Neural progenitor cell (in vitro differentiated cells): ENCODE results near the gene TXK. TPM values are rescaled to one million over a fixed set of nuclear protein-coding genes. Genes with fewer than 3 reads are reported as not detected.

Source experiments
- DNase-seq: peaks from one replicate; pipeline ENCODE4 v3.0.0-alpha.2; 2016; ENCODE audit warnings: low spot score
- H2AFZ ChIP-seq: fragments of 200-600 bp; sonication (generic); replicated peaks from 2 replicates; pipeline ENCODE4 v1.6.1; 2016; ENCODE audit warnings: antibody characterized with exemption
- H3F3A ChIP-seq: fragments of 200-600 bp; sonication (generic); 2 replicates; pipeline ENCODE4 v1.6.1; 2016; ENCODE audit warnings: antibody characterized with exemption, low read depth
- H3K27ac ChIP-seq: fragments of 200-600 bp; sonication (generic); 2 replicates; pipeline ENCODE4 v1.5.1; 2016; ENCODE audit warnings: mild to moderate bottlenecking
- H3K27me3 ChIP-seq: fragments of 200-600 bp; sonication (generic); 2 replicates; pipeline ENCODE4 v1.6.1; 2016; ENCODE audit warnings: mild to moderate bottlenecking, moderate library complexity
- H3K36me3 ChIP-seq: fragments of 200-600 bp; sonication (generic); 2 replicates; pipeline ENCODE4 v1.5.1; 2016
- H3K4me1 ChIP-seq: fragments of 200-600 bp; sonication (generic); 2 replicates; pipeline ENCODE4 v1.6.1; 2016; ENCODE audit warnings: mixed run types
- H3K4me2 ChIP-seq: fragments of 200-600 bp; sonication (generic); 2 replicates; pipeline ENCODE4 v1.6.1; 2016
- H3K4me3 ChIP-seq: fragments of 200-600 bp; sonication (generic); 2 replicates; pipeline ENCODE4 v1.5.1; 2016
- H3K79me2 ChIP-seq: fragments of 200-600 bp; sonication (generic); 2 replicates; pipeline ENCODE4 v1.6.1; 2016; ENCODE audit warnings: low read depth
- H3K9ac ChIP-seq: fragments of 200-600 bp; sonication (generic); 2 replicates; pipeline ENCODE4 v1.6.1; 2016
- H3K9me3 ChIP-seq: fragments of 200-600 bp; sonication (generic); 2 replicates; pipeline ENCODE4 v1.5.1; 2016; ENCODE audit warnings: low read depth
- H4K20me1 ChIP-seq: fragments of 200-600 bp; sonication (generic); 2 replicates; pipeline ENCODE4 v1.6.1; 2016; ENCODE audit warnings: low read depth
- H3K27ac Mint-ChIP-seq: 3 replicates; pipeline ENCODE4 v1.8.0; 2021; ENCODE audit warnings: mixed read lengths
- H3K27me3 Mint-ChIP-seq: 2 replicates; pipeline ENCODE4 v1.8.0; 2022; ENCODE audit warnings: low read depth, mild to moderate bottlenecking, inconsistent platforms, moderate library complexity, mixed read lengths; ENCODE audit not compliant: insufficient read depth
- H3K36me3 Mint-ChIP-seq: 3 replicates; pipeline ENCODE4 v1.8.0; 2021; ENCODE audit warnings: mixed read lengths
- H3K4me1 Mint-ChIP-seq: 3 replicates; pipeline ENCODE4 v1.8.0; 2021; ENCODE audit warnings: mixed read lengths
- H3K4me3 Mint-ChIP-seq: 3 replicates; pipeline ENCODE4 v1.8.0; 2021; ENCODE audit warnings: mild to moderate bottlenecking, moderate library complexity, mixed read lengths
- H3K9me3 Mint-ChIP-seq: 3 replicates; pipeline ENCODE4 v1.8.0; 2020; ENCODE audit warnings: mixed read lengths
- EZH2 ChIP-seq: fragments of 200-600 bp; sonication (generic); IDR thresholded peaks from 2 replicates; pipeline ENCODE4 v1.6.1; 2017; ENCODE audit warnings: antibody characterized with exemption, mild to moderate bottlenecking, moderate library complexity
- EZH2phosphoT487 ChIP-seq: fragments of 200-600 bp; sonication (generic); IDR thresholded peaks from 2 replicates; pipeline ENCODE4 v1.6.1; 2017; ENCODE audit warnings: antibody characterized with exemption
- total RNA-seq: library from RNA; depleted of rRNA; stranded (reverse); fragments of >200 nt; gene quantifications from 2 replicates; pipeline ENCODE4 v1.2.3, GENCODE V29; 2015; ENCODE audit warnings: low replicate concordance
- TF ChIP-seq, protein P1 (sequence below): fragments of 200-600 bp; sonication (generic); IDR thresholded peaks from 2 replicates; pipeline ENCODE4 v1.5.1; 2017; ENCODE audit warnings: antibody characterized with exemption, mild to moderate bottlenecking

TXK gene
- total RNA-seq, 1 donor from 2014 or later = not detected

DNA sequence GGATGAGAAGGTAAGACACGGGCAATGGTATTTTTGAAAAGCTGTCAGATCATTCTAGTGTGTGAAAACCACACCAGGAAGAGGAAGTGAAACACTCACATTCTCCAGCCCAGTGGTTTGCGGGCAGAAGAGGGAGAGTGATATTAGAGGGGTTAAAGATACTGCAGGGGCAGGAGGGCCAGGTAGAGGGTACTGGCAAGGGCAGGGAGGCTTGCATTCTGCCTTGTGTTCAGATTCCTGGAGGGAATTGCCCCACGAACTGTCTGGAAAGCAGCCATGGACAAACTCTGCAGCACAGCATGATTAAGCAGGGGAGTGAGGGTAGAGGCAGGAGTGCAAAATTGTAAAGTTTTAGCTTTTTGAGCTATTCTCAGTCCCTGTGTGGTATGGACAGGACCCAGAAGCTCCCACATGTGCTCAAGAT is 86.6 kb downstream of the TXK start:
- Mint-ChIP-seq H3K27ac (no peak overlapping the region), H3K27me3 (peaks cover 6% of the 10 kb centered on the region), H3K9me3 (no peaks in the 10 kb centered on the region), H3K4me1 (peaks cover 4% of the 10 kb centered on the region), H3K36me3 (no peaks in the 10 kb centered on the region), H3K4me3 (no peak overlapping the region)
- H3K4me3 ChIP-seq = no peak overlapping the region
- no peaks in the 10 kb centered on the region for H3K79me2 ChIP-seq
- H4K20me1 ChIP-seq = no peaks in the 10 kb centered on the region
- no peak overlapping the region for H3K27ac ChIP-seq
- no peaks in the 10 kb centered on the region for H3K27me3 ChIP-seq
- H3K9me3 ChIP-seq = no peaks in the 10 kb centered on the region
- H3K36me3 ChIP-seq = no peaks in the 10 kb centered on the region
- no peak overlapping the region for H3K4me2 ChIP-seq
- no peak overlapping the region for H3K9ac ChIP-seq
- peaks cover 11% of the 10 kb centered on the region for H3F3A ChIP-seq
- TF ChIP-seq, protein P1, sequence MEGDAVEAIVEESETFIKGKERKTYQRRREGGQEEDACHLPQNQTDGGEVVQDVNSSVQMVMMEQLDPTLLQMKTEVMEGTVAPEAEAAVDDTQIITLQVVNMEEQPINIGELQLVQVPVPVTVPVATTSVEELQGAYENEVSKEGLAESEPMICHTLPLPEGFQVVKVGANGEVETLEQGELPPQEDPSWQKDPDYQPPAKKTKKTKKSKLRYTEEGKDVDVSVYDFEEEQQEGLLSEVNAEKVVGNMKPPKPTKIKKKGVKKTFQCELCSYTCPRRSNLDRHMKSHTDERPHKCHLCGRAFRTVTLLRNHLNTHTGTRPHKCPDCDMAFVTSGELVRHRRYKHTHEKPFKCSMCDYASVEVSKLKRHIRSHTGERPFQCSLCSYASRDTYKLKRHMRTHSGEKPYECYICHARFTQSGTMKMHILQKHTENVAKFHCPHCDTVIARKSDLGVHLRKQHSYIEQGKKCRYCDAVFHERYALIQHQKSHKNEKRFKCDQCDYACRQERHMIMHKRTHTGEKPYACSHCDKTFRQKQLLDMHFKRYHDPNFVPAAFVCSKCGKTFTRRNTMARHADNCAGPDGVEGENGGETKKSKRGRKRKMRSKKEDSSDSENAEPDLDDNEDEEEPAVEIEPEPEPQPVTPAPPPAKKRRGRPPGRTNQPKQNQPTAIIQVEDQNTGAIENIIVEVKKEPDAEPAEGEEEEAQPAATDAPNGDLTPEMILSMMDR = no peak
- no peak for TF ChIP-seq EZH2
- H2AFZ ChIP-seq = no peak overlapping the region
- DNase-seq = no peak
- peaks cover 10% of the 10 kb centered on the region for H3K4me1 ChIP-seq

DNA sequence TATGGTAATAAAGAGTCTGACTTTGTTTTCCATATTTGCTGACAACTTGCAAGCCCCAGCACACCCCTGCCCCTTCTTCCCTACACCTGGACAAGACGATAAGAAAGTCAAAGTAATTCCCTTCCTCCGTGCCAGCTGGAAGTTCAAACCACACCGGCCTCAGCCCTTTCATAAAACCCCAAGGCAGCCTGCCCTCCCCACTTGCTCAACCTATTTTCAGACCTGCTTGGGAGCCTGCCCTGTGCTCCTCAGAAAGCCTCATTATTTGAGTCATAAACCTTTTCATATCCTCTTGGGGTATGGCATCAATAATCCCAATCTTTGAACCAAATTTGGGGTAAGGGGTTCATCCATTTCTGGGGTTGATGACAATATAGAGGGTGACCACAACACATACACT is 88.0 kb downstream of the TXK start:
- no peak overlapping the region for H3K27ac Mint-ChIP-seq
- H3K36me3 Mint-ChIP-seq = no peaks in the 10 kb centered on the region
- Histone ChIP-seq H3K9me3 (no peaks in the 10 kb centered on the region), H3K4me2 (no peak overlapping the region), H3F3A (peaks cover 15% of the 10 kb centered on the region), H3K27me3 (no peaks in the 10 kb centered on the region), H3K27ac (no peak overlapping the region), H3K4me1 (peaks cover 12% of the 10 kb centered on the region), H3K4me3 (no peak overlapping the region), H3K36me3 (no peaks in the 10 kb centered on the region), H4K20me1 (no peaks in the 10 kb centered on the region), H2AFZ (no peak overlapping the region), H3K79me2 (no peaks in the 10 kb centered on the region), H3K9ac (no peak overlapping the region)
- H3K4me3 Mint-ChIP-seq = no peak overlapping the region
- no peaks in the 10 kb centered on the region for H3K9me3 Mint-ChIP-seq
- TF ChIP-seq EZH2 = no peak
- TF ChIP-seq, protein P1 = no peak
- no peak for TF ChIP-seq EZH2phosphoT487
- DNase-seq = no peak
- peaks cover 3% of the 10 kb centered on the region for H3K27me3 Mint-ChIP-seq
- H3K4me1 Mint-ChIP-seq = peaks cover 10% of the 10 kb centered on the region

DNA sequence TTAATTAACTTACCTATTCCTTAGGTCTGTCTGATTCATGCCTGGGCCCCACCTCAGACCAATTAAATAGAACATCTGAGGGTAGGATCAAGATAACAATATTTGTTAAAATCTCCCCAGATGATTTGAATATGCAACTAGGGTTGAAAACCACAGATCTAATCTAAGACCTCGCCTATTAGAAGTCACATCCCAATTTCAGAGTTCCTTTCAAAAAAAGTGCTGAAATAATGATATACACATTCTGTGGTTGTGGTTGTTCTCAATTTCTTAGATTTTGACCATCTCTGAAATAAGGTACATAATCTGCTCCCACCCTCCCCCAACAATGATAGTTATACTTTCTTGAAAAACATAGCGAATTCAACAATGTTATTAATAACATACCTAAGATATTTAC is 89.8 kb downstream of the TXK start:
- Histone ChIP-seq H2AFZ (no peak overlapping the region), H3K9me3 (no peaks in the 10 kb centered on the region), H3K4me3 (no peak overlapping the region), H3K27ac (no peak overlapping the region), H3F3A (peaks cover 15% of the 10 kb centered on the region), H4K20me1 (no peaks in the 10 kb centered on the region), H3K4me2 (no peak overlapping the region), H3K36me3 (no peaks in the 10 kb centered on the region), H3K4me1 (peaks cover 12% of the 10 kb centered on the region), H3K27me3 (no peaks in the 10 kb centered on the region), H3K79me2 (no peaks in the 10 kb centered on the region), H3K9ac (no peak overlapping the region)
- Mint-ChIP-seq H3K27ac (no peak overlapping the region), H3K4me3 (no peak overlapping the region), H3K4me1 (peaks cover 10% of the 10 kb centered on the region), H3K9me3 (no peaks in the 10 kb centered on the region), H3K27me3 (peaks cover 3% of the 10 kb centered on the region), H3K36me3 (no peaks in the 10 kb centered on the region)
- TF ChIP-seq EZH2 = no peak
- no peak for DNase-seq

DNA sequence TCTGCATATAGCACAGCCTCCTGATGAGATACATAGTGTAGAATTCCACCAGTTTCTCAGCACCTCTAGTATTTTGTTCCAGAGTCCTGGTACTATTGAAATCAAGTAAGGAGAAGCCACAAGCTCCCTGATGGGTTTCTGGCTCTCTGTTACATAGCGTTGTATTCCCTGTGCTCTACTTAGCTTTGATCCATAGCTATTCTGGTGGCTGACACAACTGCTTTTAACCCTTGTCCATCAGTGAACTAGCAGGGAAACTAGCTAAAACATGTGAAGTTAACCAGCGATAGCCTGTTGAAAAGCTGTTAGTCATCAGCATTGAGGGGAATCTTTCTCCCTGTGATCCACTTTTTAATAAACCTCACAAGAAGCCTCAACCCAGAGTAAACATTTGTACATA is 90.5 kb downstream of the TXK start:
- H3K4me1 Mint-ChIP-seq = peaks cover 10% of the 10 kb centered on the region
- H3K4me1 ChIP-seq = peaks cover 12% of the 10 kb centered on the region
- no peak overlapping the region for H3K27ac Mint-ChIP-seq
- no peaks in the 10 kb centered on the region for H3K79me2 ChIP-seq
- H3K9me3 ChIP-seq = no peaks in the 10 kb centered on the region
- no peak overlapping the region for H3K9ac ChIP-seq
- H3K27ac ChIP-seq = no peak overlapping the region
- H3K27me3 Mint-ChIP-seq = peaks cover 3% of the 10 kb centered on the region
- H3K4me3 Mint-ChIP-seq = no peak overlapping the region
- H3K27me3 ChIP-seq = no peaks in the 10 kb centered on the region
- no peaks in the 10 kb centered on the region for H3K36me3 ChIP-seq
- no peaks in the 10 kb centered on the region for H3K9me3 Mint-ChIP-seq
- TF ChIP-seq, protein P1 = no peak
- TF ChIP-seq EZH2phosphoT487 (no peak), EZH2 (no peak)
- H4K20me1 ChIP-seq = no peaks in the 10 kb centered on the region
- no peak overlapping the region for H2AFZ ChIP-seq
- no peak overlapping the region for H3K4me3 ChIP-seq
- H3K4me2 ChIP-seq = no peak overlapping the region
- no peak for DNase-seq
- no peaks in the 10 kb centered on the region for H3K36me3 Mint-ChIP-seq
- peaks cover 15% of the 10 kb centered on the region for H3F3A ChIP-seq
